HG03575 (cell line): ENCODE data around the gene HECTD1.
"Not testable (repeated sequence)": the region's sequence is repeated elsewhere in the genome, so short reads cannot be mapped to it uniquely, and the experiment has no call there.

Experiments used
- ATAC-seq: cut with Tn5 transposase; IDR thresholded peaks from one replicate; pipeline ENCODE4 v1.9.1; 2021; ENCODE audit not compliant: unreplicated experiment, insufficient number of reproducible peaks, low FRiP score; ENCODE audit errors: extremely low read depth

The HECTD1 gene

DNA sequence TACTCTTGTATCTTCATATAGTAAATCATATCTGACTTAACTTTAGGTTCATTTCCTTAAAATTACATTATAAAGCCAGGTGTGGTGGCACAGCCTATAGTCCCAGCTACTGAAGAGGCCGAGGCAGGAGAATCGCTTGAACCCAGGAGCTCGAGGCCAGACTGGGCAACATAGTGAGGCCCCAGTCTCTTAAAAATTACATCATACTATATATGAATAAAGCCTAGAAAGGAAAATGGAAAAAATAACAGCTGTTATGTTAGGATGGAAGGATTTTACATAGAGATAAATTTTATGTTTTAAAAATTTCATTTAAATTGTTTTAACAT lies 4.2 kb downstream of the HECTD1 start:
- no peak for ATAC-seq

DNA sequence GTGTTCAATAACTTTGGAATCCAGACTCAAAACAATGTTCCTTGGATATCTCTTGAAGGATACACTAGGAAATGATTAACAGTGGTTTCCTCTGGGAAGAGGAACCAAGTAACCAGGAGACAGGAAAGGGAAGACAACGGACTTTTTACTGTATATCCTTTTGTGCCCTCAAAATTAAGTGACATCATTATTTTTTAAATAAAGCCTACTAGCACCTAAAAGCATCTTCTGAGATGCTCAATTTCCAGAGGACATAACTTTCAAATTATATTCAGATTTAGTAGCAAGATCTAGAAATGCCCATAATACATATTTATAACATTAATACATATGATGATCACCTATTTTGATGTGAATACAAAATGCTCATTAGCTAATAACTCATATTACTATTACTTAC lies 6.5 kb downstream of the HECTD1 start:
- ATAC-seq: no peak

DNA sequence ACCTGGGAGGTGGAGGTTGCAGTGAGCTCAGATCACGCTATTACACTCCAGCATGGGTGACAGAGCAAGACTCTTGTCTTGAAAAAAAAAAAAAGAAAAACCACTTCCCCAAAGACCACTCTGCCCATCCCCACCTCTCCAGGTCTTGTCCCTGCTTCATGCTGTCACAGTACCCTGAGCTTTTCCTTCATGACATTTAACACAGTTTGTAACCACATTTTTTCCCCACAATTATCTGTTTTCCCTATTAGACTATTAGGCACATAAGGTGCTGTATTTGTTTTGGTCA lies 6.9 kb downstream of the HECTD1 start:
- no peak for ATAC-seq

DNA sequence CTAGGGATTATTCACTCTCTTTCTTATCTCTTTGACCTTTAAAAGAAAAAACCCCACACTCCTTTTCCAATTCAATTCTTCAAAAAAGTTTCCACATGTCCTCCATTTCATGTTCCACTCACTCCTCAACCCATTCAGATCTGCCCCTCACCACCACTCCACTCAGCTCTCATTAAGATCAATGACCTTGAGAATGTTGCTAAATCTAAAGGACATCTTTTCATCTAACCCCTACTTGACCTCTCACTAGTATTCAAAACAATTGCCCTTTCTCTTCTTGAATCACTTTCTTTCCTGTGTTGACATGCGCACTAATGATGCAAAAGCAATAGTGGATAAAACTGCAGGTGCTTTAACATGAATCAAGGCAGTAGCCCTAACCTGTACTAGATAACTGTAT lies 9.9 kb downstream of the HECTD1 start:
- no peak for ATAC-seq

DNA sequence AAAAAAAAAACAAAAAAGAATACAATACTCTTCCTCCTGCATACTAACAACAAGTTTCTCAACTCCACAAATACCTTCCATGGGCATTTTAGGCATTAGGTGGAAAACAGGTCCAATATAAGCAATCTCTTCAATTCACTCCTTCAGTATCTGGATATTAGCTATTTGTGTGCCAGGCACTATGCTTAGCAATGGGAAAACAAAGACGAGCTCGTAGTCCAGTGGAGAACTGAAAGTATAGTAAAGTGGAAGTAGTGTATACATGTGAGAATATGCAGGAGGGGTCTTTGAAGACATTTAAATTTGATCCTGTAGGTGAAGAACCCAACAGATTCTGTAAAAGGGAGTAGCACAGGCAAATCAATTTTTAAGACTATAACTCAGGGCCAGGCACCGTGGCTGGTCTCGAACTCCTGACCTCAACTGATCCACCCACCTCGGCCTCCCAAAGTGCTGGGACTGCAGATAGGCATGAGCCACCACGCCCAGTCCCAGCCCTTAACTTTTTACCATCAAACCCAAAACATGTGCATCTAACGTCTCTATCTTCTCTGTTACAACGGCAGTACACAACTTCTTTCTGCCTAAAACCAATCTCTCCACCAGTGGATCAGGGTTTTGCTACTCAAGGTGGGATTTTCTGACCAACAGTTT lies 10.6 kb downstream of the HECTD1 start:
- no peak for ATAC-seq

DNA sequence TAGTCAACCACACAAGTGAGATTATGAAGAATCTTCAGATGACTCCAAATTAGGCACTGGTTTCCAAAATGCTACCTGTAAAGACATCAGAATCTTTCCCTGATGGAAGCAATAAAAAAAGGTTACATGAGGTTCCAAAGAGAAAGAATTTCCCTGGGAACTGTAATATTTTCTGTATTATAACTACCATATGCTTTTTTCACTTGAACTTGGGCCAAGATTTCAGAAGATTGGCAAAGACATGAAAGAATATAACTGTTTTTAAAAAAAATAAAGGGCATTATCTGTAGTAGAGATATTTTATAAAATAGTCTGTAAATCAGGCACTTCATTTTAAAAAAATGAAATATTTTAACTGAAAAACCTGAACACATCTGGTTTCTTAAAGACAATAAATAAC lies 12.9 kb downstream of the HECTD1 start:
- no peak for ATAC-seq

DNA sequence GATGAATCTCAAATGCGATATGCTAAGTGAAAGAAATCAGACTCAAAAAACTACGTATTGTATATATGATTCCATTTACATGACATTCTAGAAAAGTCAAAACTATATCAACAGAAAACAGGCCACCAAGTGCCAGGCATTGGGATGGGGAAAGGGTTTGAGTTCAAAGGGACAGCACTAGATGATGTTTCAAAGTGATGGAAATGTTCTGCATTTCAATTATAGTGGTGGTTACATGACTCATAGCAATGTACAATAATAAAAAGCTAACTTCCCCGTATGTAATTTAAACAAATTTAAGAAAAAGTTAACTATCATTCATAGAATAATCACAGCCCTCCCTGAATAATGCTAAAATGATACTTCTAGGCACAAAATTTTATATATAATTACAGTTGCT lies 13.5 kb downstream of the HECTD1 start:
- no peak for ATAC-seq

DNA sequence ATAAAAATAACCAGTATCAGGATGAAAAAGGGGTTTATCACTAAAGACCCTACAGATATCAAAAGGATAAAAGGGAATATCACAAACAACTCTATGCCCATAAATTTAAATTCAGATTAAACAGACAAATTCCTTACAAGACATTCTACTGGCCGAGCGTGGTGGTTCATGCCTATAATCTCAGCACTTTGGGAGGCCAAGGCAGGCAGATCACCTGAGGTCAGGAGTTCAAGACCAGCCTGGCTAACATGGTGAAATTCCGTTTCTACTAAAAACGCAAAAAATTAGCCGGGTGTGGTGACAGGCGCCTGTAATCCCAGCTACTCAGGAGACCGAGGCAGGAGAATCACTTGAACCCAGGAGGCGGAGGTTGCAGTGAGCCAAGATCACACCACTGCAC lies 15.0 kb downstream of the HECTD1 start:
- ATAC-seq: not testable (repeated sequence)

DNA sequence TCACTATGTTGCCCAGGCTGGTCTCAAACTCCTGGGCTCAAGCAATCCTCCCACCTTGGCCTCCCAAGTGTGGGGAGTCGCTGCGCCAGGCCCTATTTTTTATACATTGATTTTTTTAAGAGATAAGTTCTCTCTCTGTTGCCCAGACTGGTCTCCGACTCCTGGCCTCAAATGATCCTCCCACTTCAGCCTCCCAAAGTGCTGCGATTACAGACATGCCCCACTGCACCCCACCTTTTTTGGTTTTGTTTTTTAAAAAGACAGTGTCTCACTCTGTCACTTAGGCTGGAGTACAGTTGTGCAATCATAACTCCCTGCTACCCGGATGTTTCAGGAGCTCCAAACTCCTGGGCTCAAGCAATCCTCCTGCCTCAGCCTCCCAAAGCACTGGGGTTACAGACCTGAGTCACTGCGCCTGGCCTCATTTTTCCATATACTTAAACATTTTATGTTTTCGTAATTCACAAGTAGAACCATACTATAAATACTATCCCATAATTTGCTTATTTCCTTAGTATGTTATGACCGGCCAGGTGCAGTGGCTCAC lies 16.8 kb downstream of the HECTD1 start:
- ATAC-seq: no peak

DNA sequence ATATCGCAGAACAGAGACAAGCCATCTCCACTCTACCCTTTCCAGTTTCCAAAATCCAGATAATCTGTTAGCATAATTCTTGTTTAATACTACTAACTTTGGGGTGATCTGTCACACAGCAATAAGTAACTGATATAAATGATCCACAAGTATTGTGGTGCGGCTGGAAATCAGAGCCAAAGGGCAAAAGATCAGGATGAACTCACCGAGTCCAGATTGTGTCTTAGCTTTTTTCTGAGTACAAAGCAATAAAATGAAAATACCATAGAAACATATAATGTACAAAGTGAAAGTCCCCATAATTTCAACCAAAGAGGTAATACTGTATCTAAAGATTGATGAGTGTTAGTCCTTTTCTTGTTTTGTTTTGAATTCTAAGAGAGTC lies 17.4 kb downstream of the HECTD1 start:
- no peak for ATAC-seq

DNA sequence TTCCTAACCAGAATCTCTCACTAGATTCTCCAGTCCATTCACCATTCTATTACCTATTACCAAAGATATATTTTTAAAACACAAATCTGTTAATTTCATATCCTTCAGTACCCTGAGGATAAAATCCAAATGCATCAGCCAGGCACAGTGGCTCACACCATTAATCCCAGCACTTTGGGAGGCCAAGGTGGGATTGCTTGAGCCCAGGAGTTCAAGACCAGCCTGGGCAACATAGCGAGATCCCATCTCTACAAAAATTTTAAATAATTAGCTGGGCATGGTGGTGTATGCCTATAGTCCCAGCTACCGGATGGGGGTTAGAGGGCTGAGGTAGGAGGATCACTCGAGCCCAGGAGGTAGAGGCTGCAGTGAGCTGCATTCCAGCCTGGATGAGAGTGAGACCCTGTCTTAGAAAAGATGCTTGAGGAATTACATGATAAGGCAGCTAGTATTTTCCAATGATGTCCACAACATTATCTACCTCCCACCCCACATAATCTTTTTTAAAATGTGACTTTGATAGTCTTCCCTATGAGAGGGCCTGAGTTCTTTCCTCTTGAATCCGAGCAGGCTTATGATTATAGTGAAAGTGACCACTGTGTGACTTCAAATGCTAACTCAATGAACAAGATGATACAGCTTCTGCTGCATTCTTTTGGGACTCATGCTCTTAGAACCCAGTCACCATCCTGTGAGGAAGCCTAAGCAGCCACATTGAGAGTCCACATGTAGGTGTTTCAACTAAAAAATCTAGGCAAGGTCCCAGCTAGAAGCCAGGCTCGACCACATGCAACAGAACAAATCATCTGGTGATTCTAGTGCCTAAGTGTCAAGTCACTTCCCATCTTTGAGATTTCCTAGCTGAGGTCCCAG lies 18.0 kb downstream of the HECTD1 start:
- no peak for ATAC-seq

DNA sequence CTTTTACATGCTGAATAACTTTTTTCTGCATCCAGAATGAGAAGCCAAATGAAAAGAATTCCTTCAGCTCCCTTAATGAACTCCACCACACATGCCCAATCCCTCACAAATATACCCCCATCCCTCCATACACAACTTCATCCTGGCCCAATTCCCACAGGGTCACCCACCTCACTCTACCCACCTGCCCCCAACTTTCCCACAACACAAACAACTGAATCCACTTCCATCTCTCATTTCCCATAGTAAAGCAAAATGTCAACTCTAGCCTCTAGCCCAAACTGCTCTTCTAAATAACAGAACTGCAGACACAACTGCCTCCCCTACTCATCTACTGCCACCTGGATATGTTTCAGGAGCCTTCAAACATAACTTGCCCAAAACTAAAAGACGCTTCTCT lies 18.8 kb downstream of the HECTD1 start:
- ATAC-seq: no peak

DNA sequence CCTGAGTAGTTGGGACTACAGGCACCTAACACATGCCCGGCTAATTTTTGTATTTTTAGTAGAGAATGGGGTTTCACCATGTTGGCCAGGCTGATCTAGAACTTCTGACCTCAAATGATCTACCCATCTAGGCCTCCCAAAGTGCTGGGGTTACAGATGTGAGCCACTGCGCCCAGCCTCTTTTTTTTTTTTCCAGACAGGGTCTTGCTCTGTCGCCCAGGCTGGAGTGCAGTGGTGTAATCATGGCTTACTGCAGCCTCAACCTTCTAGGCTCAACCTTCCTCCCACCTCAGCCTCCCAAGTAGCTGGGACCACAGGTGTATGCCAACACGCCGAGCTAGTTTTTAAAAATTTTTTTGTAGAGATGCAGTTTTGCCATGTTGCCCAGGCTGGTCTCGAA lies 25.6 kb downstream of the HECTD1 start:
- ATAC-seq: not testable (repeated sequence)

DNA sequence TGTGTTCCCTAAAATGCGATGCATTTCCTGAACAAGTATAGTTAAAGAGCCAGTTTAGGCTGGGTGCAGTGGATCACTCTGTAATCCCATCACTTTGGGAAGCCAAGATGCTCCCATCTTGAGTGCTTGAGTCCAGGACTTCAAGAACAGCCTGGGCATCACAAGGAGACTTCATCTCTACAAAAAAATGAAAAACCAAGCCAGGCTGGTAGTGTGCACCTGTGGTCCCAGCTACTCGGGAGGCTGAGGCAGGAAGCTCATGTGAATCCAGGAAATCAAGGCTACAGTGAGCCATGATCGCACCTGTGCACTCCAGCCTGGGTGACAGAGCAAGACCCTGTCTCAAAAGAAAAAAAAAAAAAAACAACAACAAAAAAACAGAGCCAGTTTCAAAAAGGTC lies 26.3 kb downstream of the HECTD1 start:
- ATAC-seq: no peak

DNA sequence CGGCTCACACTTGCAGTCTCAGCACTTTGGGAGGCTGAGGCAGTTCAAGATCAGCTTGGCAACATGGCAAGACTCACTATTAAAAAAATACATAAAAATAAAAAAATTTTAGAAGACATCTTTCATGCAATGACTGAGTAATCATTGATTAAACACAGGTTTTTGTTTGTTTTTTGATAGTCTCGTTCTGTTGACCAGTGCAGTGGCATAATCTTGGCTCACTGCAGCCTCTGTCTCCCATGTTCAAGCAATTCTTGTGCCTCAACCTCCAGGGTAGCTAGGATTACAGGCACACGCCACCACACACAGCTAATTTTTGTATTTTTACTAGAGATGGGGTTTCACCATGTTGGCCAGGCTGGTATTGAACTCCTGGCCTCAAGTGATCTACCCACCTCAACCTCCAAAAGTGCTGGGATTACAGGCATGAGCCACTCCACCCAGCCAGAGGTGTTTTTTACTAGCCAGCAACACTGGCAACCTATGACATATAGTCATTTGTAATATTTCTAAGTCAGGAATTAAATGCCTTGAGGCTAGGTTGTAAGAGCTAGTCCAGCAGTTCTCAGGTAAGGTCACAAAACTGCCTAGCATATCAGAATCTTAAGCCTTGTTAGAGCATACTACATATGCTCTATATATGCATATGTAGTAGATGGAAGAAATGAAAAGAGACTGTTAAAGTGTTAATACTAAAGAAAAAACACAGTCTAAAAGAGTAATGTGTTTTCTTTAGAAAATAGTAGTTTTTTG lies 27.1 kb downstream of the HECTD1 start:
- no peak for ATAC-seq

DNA sequence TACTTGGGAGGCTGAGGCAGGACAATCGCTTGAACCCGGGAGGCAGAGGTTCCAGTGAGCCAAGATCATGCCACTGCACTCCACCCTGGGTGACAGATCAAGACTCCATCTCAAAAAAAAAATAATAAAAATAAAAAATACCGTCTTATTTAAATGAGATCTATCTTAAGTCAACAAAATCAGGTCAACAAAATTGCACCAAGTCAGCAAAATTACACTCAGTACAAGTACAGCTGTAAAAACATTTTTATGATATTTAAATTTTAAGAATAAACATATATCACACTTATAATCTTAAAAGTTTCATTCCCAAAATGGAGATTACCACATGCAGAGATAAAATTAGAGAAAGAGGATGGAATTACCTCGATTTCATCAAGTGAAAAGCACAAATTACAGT lies 33.2 kb downstream of the HECTD1 start:
- ATAC-seq: no peak

DNA sequence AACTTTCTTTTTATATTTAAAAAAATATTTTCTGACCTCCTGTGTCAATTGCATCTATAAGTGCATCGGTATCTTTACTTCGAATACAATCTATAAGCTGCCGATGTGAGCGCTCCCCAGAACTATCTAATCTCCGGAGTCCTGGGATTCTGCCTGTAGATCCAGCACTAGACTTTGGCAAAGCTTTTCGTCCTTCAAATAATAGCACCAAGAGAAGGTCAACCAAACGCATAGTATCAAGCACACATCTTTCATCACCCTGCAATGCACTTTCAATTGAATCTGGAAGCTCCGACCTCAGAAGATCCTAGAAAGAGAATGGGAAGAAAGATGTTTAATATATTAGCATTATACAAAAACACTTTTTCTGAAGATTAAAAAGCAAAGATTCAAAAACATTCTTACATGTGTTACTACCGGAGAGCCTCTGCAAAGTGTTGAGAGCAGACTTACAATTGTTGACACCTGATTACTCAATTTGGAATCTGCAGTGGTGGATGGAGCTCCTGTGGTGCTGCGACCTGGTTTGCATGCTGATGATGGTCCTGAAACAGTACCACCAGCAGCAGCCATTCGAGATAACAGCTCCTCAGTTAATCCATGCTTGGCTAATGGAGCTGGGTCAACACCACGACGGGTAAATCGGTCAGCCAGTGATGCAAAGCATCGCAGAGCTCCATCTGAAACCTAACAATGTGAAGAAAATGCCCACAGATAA lies 34.3 kb downstream of the HECTD1 start:
- ATAC-seq: no peak

DNA sequence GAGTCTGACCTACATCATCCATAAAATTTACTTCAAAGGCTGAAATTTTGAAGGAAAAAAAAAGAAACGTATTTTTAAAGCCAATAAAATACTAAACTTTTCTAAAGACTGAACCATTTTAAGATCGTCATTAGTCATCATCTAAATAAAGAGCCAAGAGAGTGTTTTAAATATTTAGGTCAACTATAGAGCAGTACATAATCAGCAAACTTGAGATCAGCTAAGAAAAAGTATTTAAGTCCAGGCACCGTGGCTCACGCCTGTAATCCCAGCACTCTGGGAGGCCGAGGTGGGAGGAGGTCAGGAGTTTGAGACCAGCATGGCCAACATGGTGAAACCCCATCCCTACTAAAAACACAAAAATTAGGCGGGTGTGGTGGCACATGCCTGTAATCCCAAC lies 35.5 kb downstream of the HECTD1 start:
- no peak for ATAC-seq

DNA sequence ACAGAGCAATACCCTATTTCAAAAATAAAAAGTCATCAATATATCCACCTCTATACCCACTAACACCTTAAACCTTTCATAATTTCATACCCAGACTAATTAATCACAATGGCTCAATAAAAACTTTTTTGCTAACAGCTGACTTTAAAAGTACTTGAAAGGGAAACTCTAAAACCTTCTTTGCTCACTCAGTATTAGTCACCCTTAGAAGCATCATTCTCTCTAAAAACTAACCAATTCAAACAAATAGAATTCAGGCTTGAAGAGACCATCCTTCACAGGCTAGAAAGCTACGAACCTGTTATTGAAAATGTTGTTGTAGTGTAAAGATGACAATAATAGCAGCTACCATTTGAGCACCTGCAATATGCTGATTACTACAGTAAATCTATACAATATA lies 37.2 kb downstream of the HECTD1 start:
- ATAC-seq: no peak
